HCT116 (cell line): ENCODE results near the gene OR2H1. TPM values are rescaled to one million over a fixed set of nuclear protein-coding genes. Genes with fewer than 3 reads are reported as not detected.

Experiments
- ATAC-seq: fragments of 200-7000 bp; cut with Tn5 transposase; 2 replicates; pipeline ENCODE4 v1.9.1; 2020; ENCODE audit warnings: mild to moderate bottlenecking, moderate library complexity
- BruUV-seq: library from RNA; stranded (reverse); fragments of 400-500 nt; replicated peaks from 2 replicates; lab custom pipeline; 2021; lab: Mats Ljungman, UMichigan
- CTCF ChIA-PET: fragments of 300-600 bp; sonication (Branson Sonifier 250); formaldehyde crosslinking; loops from one replicate; lab custom pipeline; 2021; ENCODE audit warnings: antibody characterized with exemption; lab: Charles Lee
- POLR2A ChIA-PET: fragments of 300-600, 350-600 bp; sonication (Branson Sonifier 250); formaldehyde crosslinking; loops from one replicate; lab custom pipeline; 2021; ENCODE audit warnings: antibody characterized with exemption; lab: Charles Lee
- RAD21 ChIA-PET, 2 experiments: fragments of 300-600 bp; sonication (Branson Sonifier 250); formaldehyde crosslinking; loops; one replicate each; lab custom pipeline; 2023; ENCODE audit warnings: low total read pairs in 2 of 2; ENCODE audit not compliant: uncharacterized antibody in 2 of 2, unreplicated experiment in 2 of 2, low non-redundant PET in 1 of 2; lab: Charles Lee
- DNase-seq: peaks from one replicate; pipeline ENCODE4 v3.0.0-alpha.2; 2010; ENCODE audit warnings: low read depth, low spot score
- H2AFZ ChIP-seq: fragments of 200-600 bp; shearing (Covaris generic), sonication (generic); 2 replicates; pipeline ENCODE4 v1.6.1; 2017; ENCODE audit warnings: low read depth, mixed run types, mixed read lengths, antibody characterized with exemption, low read length; ENCODE audit not compliant: poor library complexity, severe bottlenecking
- H3K27ac ChIP-seq: 2 replicates; pipeline ENCODE4 v1.5.1; 2012; ENCODE audit warnings: low read depth, low read length
- H3K27me3 ChIP-seq: fragments of 200-600 bp; sonication (generic); 2 replicates; pipeline ENCODE4 v1.6.1; 2016; ENCODE audit warnings: mixed run types, low read length, mixed read lengths; ENCODE audit not compliant: insufficient read depth
- H3K36me3 ChIP-seq, 2 experiments: fragments of 200-500 bp in 1 of 2; fragments of 200-600 bp in 1 of 2; sonication (Bioruptor generic) in 1 of 2; sonication (generic) in 1 of 2; 2 replicates each; pipeline versions ENCODE4 v1.5.1 to v1.6.1; 2014 to 2016; ENCODE audit warnings: low read length in 2 of 2, inconsistent platforms in 1 of 2, mixed read lengths in 1 of 2, mixed run types in 1 of 2; ENCODE audit not compliant: insufficient read depth in 2 of 2, control insufficient read depth in 1 of 2
- H3K4me1 ChIP-seq, 2 experiments: fragments of 200-600 bp in 1 of 2; sonication (generic) in 1 of 2; 2 replicates each; pipeline versions ENCODE4 v1.5.1 to v1.6.1; 2012 to 2017; ENCODE audit warnings: low read length in 2 of 2, inconsistent platforms in 1 of 2, mild to moderate bottlenecking in 1 of 2, mixed read lengths in 1 of 2, mixed run types in 1 of 2, moderate library complexity in 1 of 2; ENCODE audit not compliant: insufficient read depth in 2 of 2, control insufficient read depth in 1 of 2
- H3K4me2 ChIP-seq: fragments of 200-600 bp; sonication (generic); 2 replicates; pipeline ENCODE4 v1.6.1; 2017; ENCODE audit warnings: mixed run types, low read length, mixed read lengths
- H3K4me3 ChIP-seq, 2 experiments: fragments of 200-600 bp in 1 of 2; sonication (generic) in 1 of 2; replicated peaks in 1 of 2; 2 replicates each; pipeline ENCODE4 v1.5.1; 2011 to 2016; ENCODE audit warnings: low read length in 2 of 2, control low read depth in 1 of 2, low read depth in 1 of 2, mild to moderate bottlenecking in 1 of 2, mixed read lengths in 1 of 2, mixed run types in 1 of 2
- H3K79me2 ChIP-seq: fragments of 200-600 bp; sonication (generic); 2 replicates; pipeline ENCODE4 v1.6.1; 2017; ENCODE audit warnings: mild to moderate bottlenecking, mixed run types, low read length, moderate library complexity, mixed read lengths; ENCODE audit not compliant: insufficient read depth
- H3K9ac ChIP-seq: fragments of 200-600 bp; sonication (generic); 2 replicates; pipeline ENCODE4 v1.6.1; 2016; ENCODE audit warnings: low read length, mixed read lengths
- H3K9me2 ChIP-seq: fragments of 200-600 bp; sonication (generic), shearing (Covaris generic); 2 replicates; pipeline ENCODE4 v1.6.1; 2017; ENCODE audit warnings: mixed run types, mild to moderate bottlenecking, moderate library complexity; ENCODE audit not compliant: insufficient read depth
- H3K9me3 ChIP-seq, 2 experiments: fragments of 200-500 bp in 1 of 2; fragments of 200-600 bp in 1 of 2; sonication (Bioruptor generic) in 1 of 2; sonication (generic) in 1 of 2; 2 replicates each; pipeline ENCODE4 v1.6.1; 2014 to 2017; ENCODE audit warnings: low read length in 2 of 2, mixed read lengths in 2 of 2, inconsistent platforms in 1 of 2, low read depth in 1 of 2, mild to moderate bottlenecking in 1 of 2, mixed run types in 1 of 2, moderate library complexity in 1 of 2; ENCODE audit not compliant: control insufficient read depth in 1 of 2, insufficient read depth in 1 of 2
- H4K20me1 ChIP-seq: fragments of 200-600 bp; sonication (generic), shearing (Covaris generic); 2 replicates; pipeline ENCODE4 v1.6.1; 2017; ENCODE audit warnings: mixed run types, mild to moderate bottlenecking, moderate library complexity; ENCODE audit not compliant: insufficient read depth
- CBX3 ChIP-seq: IDR thresholded peaks from 2 replicates; pipeline ENCODE4 v1.6.1; 2012; ENCODE audit warnings: low read depth
- ELF1 ChIP-seq: IDR thresholded peaks from 2 replicates; pipeline ENCODE4 v1.6.1; 2012; ENCODE audit warnings: low read depth, borderline replicate concordance
- EZH2 ChIP-seq: fragments of 200-600 bp; sonication (generic); IDR thresholded peaks from 2 replicates; pipeline ENCODE4 v1.6.1; 2017; ENCODE audit warnings: antibody characterized with exemption, mixed run types
- EZH2phosphoT487 ChIP-seq: fragments of 200-600 bp; IDR thresholded peaks from 2 replicates; pipeline ENCODE4 v1.6.1; 2018; ENCODE audit warnings: antibody characterized with exemption, borderline replicate concordance
- JUND ChIP-seq: IDR thresholded peaks from 2 replicates; pipeline ENCODE4 v1.6.1; 2012
- POLR2A ChIP-seq: IDR thresholded peaks from 2 replicates; pipeline ENCODE4 v1.7.0; 2011; ENCODE audit warnings: borderline replicate concordance; ENCODE audit not compliant: insufficient read depth, insufficient read length; ENCODE audit errors: extremely low read depth
- RAD21 ChIP-seq: IDR thresholded peaks from 2 replicates; pipeline ENCODE4 v1.6.1; 2012; ENCODE audit warnings: low read depth, mild to moderate bottlenecking
- SP1 ChIP-seq: IDR thresholded peaks from 2 replicates; pipeline ENCODE4 v1.6.1; 2012; ENCODE audit warnings: low read depth
- TCF7L2 ChIP-seq: IDR thresholded peaks from 2 replicates; pipeline ENCODE4 v1.7.0; 2011; ENCODE audit warnings: borderline replicate concordance, inconsistent platforms; ENCODE audit not compliant: insufficient read depth, insufficient read length; ENCODE audit errors: extremely low read depth
- YY1 ChIP-seq: IDR thresholded peaks from 2 replicates; pipeline ENCODE4 v1.6.1; 2011; ENCODE audit warnings: low read length, low read depth, moderate library complexity, mild to moderate bottlenecking; ENCODE audit not compliant: insufficient replicate concordance; ENCODE audit errors: extremely low read depth
- ZNF274 ChIP-seq: fragments of 200-500 bp; sonication (Bioruptor generic); IDR thresholded peaks from 2 replicates; pipeline ENCODE4 v1.6.1; 2014; ENCODE audit warnings: mild to moderate bottlenecking, low read depth, low read length, inconsistent platforms
- intact Hi-C: fragments of 100-400 bp; cut with micrococcal nuclease; formaldehyde crosslinking; loops from 2 replicates; pipeline ENCODE4 v1.10.0; 2022
- total RNA-seq: library from RNA; stranded (reverse); gene quantifications from one replicate; pipeline ENCODE4 v1.2.1, GENCODE V29; 2021; ENCODE audit not compliant: unreplicated experiment
- TF ChIP-seq, protein P1 (sequence below): IDR thresholded peaks from 2 replicates; pipeline ENCODE4 v1.6.1; 2012
- TF ChIP-seq, protein P2 (sequence below), 3 experiments: fragments of 200-600 bp in 1 of 3; sonication (generic) in 1 of 3; IDR thresholded peaks in 2 of 3; conservative IDR thresholded peaks in 1 of 3; 2 replicates each; pipeline ENCODE4 v1.5.1; 2012 to 2017; ENCODE audit warnings: low read depth in 2 of 3, low read length in 2 of 3, antibody characterized with exemption in 1 of 3, borderline replicate concordance in 1 of 3, control low read depth in 1 of 3, mild to moderate bottlenecking in 1 of 3, mixed read lengths in 1 of 3, mixed run types in 1 of 3, moderate library complexity in 1 of 3; ENCODE audit not compliant: insufficient read depth in 1 of 3
- TF ChIP-seq, protein P3 (sequence below): IDR thresholded peaks from 2 replicates; pipeline ENCODE4 v1.6.1; 2012; ENCODE audit warnings: low read depth

Gene OR2H1
- total RNA-seq, 1 experiment from 2014 or later: not detected

DNA sequence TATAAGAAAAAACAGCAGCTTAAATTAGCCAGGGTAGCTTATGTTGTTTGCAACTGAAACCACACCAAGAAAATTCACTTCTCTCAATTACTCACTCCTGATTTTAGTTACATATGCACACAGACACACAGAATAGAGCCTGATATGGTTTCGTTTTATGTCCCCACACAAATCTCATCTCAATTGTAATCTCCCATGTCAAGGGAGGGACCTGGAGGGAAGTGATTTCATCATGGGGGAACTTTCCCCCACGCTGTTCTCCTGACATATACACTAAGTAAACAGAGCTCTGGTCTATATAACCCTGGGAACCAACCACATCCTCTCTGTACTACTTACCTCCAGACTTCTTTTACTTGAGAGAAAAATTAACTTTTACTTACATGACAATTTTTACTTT, 32.4 kb upstream of the OR2H1 start:
- Histone ChIP-seq H3K79me2 (no peaks in the 10 kb centered on the region), H3K4me2 (no peak overlapping the region), H3K9me2 (no peaks in the 10 kb centered on the region), H3K4me3 (no peak overlapping the region), H2AFZ (no peak overlapping the region), H3K4me1 (no peaks in the 10 kb centered on the region), H3K36me3 (no peaks in the 10 kb centered on the region), H4K20me1 (no peaks in the 10 kb centered on the region), H3K27ac (no peak overlapping the region), H3K27me3 (no peaks in the 10 kb centered on the region), H3K9me3 (no peaks in the 10 kb centered on the region), H3K9ac (no peak overlapping the region)
- TF ChIP-seq YY1 (no peak), EZH2phosphoT487 (no peak), ELF1 (no peak), POLR2A (no peak), JUND (no peak), ZNF274 (no peak)
- TF ChIP-seq, protein P1, sequence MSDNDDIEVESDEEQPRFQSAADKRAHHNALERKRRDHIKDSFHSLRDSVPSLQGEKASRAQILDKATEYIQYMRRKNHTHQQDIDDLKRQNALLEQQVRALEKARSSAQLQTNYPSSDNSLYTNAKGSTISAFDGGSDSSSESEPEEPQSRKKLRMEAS: no peak
- DNase-seq (no peak), ATAC-seq (no peak)
- POLR2A ChIA-PET: no interaction called here
- intact Hi-C loops: no loop called here
- RAD21 ChIA-PET: no interaction called here
- CTCF ChIA-PET: no interaction called here
- BruUV-seq: no TSS peak

DNA sequence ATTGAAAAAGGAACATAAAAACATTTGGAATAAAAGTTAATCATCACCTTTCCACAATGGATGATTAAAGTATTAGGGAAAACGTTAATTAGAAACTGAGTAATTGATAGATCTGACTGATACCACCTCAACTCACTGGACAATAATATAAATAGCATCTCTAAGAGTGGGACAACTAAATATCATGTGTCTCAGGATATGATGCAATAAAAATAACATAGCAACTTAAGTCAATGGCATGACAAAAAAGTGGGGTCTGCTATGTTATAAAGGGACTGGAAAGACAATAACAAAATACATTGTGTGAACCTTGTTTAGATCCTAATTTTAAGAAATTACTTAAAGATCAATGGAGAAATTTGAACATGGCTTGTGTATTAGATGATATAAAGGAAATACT, 31.9 kb upstream of the OR2H1 start:
- no TSS peak for BruUV-seq
- Histone ChIP-seq H2AFZ (no peak overlapping the region), H4K20me1 (no peaks in the 10 kb centered on the region), H3K4me1 (no peaks in the 10 kb centered on the region), H3K9me2 (no peaks in the 10 kb centered on the region), H3K4me2 (no peak overlapping the region), H3K9ac (no peak overlapping the region), H3K27me3 (peaks cover 2% of the 10 kb centered on the region; the same call in 1 of the 2 replicates), H3K79me2 (no peaks in the 10 kb centered on the region), H3K9me3 (no peaks in the 10 kb centered on the region), H3K36me3 (no peaks in the 10 kb centered on the region), H3K4me3 (no peak overlapping the region), H3K27ac (no peak overlapping the region)
- ChIA-PET RAD21 (no interaction called here), POLR2A (no interaction called here), CTCF (no interaction called here)
- ATAC-seq (no peak), DNase-seq (no peak)
- intact Hi-C loops: no loop called here
- TF ChIP-seq YY1 (no peak), TCF7L2 (no peak), RAD21 (no peak), ZNF274 (no peak), EZH2 (no peak), POLR2A (no peak), CBX3 (no peak), ELF1 (no peak), SP1 (no peak)
- TF ChIP-seq, protein P1: no peak
- TF ChIP-seq, protein P2, sequence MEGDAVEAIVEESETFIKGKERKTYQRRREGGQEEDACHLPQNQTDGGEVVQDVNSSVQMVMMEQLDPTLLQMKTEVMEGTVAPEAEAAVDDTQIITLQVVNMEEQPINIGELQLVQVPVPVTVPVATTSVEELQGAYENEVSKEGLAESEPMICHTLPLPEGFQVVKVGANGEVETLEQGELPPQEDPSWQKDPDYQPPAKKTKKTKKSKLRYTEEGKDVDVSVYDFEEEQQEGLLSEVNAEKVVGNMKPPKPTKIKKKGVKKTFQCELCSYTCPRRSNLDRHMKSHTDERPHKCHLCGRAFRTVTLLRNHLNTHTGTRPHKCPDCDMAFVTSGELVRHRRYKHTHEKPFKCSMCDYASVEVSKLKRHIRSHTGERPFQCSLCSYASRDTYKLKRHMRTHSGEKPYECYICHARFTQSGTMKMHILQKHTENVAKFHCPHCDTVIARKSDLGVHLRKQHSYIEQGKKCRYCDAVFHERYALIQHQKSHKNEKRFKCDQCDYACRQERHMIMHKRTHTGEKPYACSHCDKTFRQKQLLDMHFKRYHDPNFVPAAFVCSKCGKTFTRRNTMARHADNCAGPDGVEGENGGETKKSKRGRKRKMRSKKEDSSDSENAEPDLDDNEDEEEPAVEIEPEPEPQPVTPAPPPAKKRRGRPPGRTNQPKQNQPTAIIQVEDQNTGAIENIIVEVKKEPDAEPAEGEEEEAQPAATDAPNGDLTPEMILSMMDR (IDR thresholded peaks at IDR 0.05 in 2 of 3, conservative IDR thresholded peaks at IDR 0.05 in 1 of 3; ENCODE audit: borderline replicate concordance in 1 of 3, insufficient read depth in 1 of 3, low read depth in 2 of 3, low read length in 2 of 3): no peak
- TF ChIP-seq, protein P3, sequence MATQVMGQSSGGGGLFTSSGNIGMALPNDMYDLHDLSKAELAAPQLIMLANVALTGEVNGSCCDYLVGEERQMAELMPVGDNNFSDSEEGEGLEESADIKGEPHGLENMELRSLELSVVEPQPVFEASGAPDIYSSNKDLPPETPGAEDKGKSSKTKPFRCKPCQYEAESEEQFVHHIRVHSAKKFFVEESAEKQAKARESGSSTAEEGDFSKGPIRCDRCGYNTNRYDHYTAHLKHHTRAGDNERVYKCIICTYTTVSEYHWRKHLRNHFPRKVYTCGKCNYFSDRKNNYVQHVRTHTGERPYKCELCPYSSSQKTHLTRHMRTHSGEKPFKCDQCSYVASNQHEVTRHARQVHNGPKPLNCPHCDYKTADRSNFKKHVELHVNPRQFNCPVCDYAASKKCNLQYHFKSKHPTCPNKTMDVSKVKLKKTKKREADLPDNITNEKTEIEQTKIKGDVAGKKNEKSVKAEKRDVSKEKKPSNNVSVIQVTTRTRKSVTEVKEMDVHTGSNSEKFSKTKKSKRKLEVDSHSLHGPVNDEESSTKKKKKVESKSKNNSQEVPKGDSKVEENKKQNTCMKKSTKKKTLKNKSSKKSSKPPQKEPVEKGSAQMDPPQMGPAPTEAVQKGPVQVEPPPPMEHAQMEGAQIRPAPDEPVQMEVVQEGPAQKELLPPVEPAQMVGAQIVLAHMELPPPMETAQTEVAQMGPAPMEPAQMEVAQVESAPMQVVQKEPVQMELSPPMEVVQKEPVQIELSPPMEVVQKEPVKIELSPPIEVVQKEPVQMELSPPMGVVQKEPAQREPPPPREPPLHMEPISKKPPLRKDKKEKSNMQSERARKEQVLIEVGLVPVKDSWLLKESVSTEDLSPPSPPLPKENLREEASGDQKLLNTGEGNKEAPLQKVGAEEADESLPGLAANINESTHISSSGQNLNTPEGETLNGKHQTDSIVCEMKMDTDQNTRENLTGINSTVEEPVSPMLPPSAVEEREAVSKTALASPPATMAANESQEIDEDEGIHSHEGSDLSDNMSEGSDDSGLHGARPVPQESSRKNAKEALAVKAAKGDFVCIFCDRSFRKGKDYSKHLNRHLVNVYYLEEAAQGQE: no peak
